Large intestine (tissue), 3 donors: ENCODE data around the gene SCFD1. TPM values are rescaled to one million over a fixed set of nuclear protein-coding genes. Genes with fewer than 3 reads are reported as not detected.
"Not testable (repeated sequence)": the region's sequence is repeated elsewhere in the genome, so short reads cannot be mapped to it uniquely, and the experiment has no call there.

ENCODE experiments used
- DNase-seq, 2 donors: peaks; one replicate each; pipeline versions ENCODE4 v3.0.0 to v3.0.0-alpha.2; 2013
- H3K27ac ChIP-seq: one replicate; pipeline ENCODE4 v1.5.1; 2013; ENCODE audit warnings: low read length
- H3K27me3 ChIP-seq: 2 replicates; pipeline ENCODE4 v1.6.1; 2013; ENCODE audit warnings: low read length; ENCODE audit not compliant: control insufficient read depth, insufficient read depth
- H3K36me3 ChIP-seq: 2 replicates; pipeline ENCODE4 v1.6.1; 2013; ENCODE audit warnings: low read length; ENCODE audit not compliant: control insufficient read depth, insufficient read depth
- H3K4me1 ChIP-seq: one replicate; pipeline ENCODE4 v1.6.1; 2013; ENCODE audit warnings: low read length; ENCODE audit not compliant: control insufficient read depth, insufficient read depth
- H3K4me3 ChIP-seq: one replicate; pipeline ENCODE4 v1.5.1; 2013; ENCODE audit warnings: low read length
- H3K9me3 ChIP-seq: one replicate; pipeline ENCODE4 v1.6.1; 2013; ENCODE audit warnings: mild to moderate bottlenecking, low read depth, low read length, moderate library complexity; ENCODE audit not compliant: control insufficient read depth
- WGBS: methylation state at CpG from one replicate; pipeline ENCODE4 v1.1.5; 2013; ENCODE audit warnings: low lambda C conversion rate; ENCODE audit not compliant: insufficient coverage; 5-methylcytosine and 5-hydroxymethylcytosine counted together
- polyA plus RNA-seq: library from polyadenylated mRNA; unstranded; fragments of 120-200 nt; gene quantifications from one replicate; pipeline ENCODE4 v1.2.1, GENCODE V29; 2013

SCFD1 gene
- polyA plus RNA-seq, 1 donor: 69.7 TPM

DNA sequence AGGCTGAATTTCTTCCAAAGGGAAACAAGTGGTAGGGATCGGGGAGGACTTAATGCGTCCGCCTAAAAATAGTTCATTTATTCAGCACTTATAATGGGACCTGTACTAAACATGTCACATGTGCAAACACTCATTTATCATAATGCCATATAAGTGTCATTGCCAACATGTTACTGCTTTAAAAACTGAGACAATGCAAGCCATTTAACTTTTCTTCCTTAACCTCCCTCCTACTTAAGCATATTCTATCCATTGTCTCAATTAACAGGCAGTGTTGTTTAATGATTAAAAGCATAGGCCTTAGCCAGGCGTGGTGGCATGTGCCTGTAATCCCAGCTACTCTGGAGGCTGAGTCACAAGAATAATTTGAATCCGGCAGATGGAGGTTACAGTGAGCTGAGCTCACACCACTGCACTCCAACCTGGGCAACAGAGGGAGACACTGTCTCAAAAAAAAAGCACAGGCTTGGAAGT, 13.5 kb upstream of the SCFD1 start:
- Histone ChIP-seq H3K4me1 (no peaks in the 10 kb centered on the region), H3K27me3 (no peaks in the 10 kb centered on the region), H3K9me3 (no peaks in the 10 kb centered on the region), H3K36me3 (peaks cover 7% of the 10 kb centered on the region), H3K4me3 (no peak overlapping the region), H3K27ac (no peak overlapping the region)
- peak; percentile 33 to 68 for DNase-seq
- WGBS: no CpG with 5 or more reads among the region's 5 CpGs

DNA sequence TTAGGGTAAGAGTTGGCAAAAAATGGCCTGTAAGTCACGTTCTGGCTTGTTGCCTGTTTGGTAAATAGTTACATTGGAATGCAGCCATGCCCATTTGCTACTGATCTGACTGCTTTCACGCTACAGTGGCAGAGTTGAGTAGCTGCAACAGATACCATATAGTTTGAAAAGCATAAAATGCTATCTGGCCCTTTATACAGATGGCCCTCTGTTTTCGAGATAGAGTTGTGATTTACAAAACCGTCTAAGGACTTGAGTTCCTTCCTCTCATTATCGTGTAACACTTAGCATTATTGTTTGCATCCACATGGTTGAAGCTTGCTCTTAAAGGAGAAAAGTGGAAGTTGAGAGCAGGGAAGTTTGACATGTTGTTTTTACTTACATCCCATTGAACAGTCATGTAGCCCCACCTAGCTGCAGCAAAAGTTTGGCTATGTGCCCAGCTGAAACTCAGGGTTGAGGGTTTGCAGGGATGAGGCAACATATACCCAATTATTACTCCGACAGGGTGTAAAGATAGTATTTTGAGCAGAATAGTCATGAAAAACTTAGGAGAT, 11.3 kb upstream of the SCFD1 start:
- WGBS: no CpG with 5 or more reads among the region's 6 CpGs
- H3K9me3 ChIP-seq: no peaks in the 10 kb centered on the region
- no peak overlapping the region for H3K27ac ChIP-seq
- peak; percentile 19 to 26 for DNase-seq
- H3K36me3 ChIP-seq: peaks cover 6% of the 10 kb centered on the region
- H3K27me3 ChIP-seq: no peaks in the 10 kb centered on the region
- H3K4me1 ChIP-seq: no peaks in the 10 kb centered on the region
- H3K4me3 ChIP-seq: no peak overlapping the region

DNA sequence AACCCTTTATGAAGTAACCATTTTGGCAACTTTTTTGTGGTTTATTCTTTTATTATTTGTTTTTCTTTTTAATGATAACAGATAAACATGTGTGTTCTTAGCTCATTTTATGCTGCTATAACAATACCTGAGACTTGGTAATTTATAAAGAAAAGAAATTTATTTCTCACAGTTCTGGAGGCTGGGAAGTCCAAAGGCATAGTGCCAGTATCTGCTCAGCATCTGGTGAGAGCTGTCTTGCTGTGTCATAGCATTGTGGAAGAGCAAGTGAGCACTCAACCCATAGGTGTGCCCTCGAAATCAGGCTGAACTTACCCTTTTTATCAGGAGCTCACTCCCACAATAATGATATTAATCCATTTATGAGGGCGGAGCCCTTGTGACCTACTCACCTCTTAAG, 8.0 kb upstream of the SCFD1 start:
- H3K27me3 ChIP-seq: no peaks in the 10 kb centered on the region
- no peak for DNase-seq
- peaks cover 6% of the 10 kb centered on the region for H3K36me3 ChIP-seq
- H3K27ac ChIP-seq: no peak overlapping the region
- H3K4me3 ChIP-seq: no peak overlapping the region
- H3K9me3 ChIP-seq: no peaks in the 10 kb centered on the region
- no CpG with 5 or more reads among the region's 2 CpGs for WGBS
- H3K4me1 ChIP-seq: no peaks in the 10 kb centered on the region

DNA sequence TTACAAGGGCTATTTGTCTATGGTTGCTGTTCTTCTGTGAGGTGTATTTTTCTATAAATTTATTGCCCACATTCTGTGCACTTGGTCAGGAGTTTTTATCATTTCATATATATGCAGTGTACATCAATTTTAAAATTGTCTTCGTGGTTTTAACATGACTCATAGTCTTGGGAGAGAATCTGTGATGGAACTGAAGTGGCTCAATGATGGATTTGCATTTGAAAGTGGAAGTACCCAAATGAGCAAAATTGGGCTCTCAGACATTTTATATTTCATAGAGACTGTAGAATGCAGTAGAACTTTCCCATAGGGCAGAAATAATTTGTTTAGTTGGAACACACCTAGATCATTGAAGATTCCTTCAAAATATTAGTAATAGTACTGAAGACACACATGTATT, 1.9 kb upstream of the SCFD1 start:
- H3K4me3 ChIP-seq: no peak overlapping the region
- H3K27ac ChIP-seq: no peak overlapping the region
- H3K4me1 ChIP-seq: no peaks in the 10 kb centered on the region
- no peaks in the 10 kb centered on the region for H3K27me3 ChIP-seq
- no peak for DNase-seq
- WGBS: 100% methylated on average over 1 of the region's 1 CpG
- no peaks in the 10 kb centered on the region for H3K9me3 ChIP-seq
- peaks cover 2% of the 10 kb centered on the region for H3K36me3 ChIP-seq

DNA sequence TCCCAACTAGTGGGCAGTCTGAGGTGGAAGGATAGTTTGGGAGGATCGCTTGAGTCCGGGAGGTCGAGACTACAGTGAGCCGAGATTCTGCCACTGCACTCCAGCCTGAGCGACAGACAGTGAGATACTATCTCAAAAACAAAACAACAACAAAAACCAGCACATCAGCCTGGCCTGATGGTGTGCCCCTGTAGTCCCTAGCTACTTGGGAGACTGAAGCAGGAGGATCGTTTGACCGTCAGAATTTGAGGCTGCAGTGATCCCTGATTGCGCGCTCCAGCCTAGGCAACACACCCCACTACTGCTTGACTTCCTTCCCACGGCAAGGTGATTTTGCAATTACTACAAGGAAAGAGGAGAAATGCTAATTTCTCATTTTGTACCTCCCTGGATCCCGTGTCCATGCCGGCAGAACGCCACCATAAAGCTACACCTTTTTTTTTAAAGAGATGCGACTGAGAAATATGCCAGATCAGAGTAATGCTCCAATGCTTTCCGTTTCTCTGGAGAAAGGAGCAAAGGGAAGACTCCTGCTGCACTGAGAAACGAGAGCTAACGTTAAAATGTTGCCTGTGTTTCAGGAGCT, 672 bp upstream of the SCFD1 start:
- Histone ChIP-seq H3K36me3 (no peaks in the 10 kb centered on the region), H3K27me3 (no peaks in the 10 kb centered on the region), H3K9me3 (no peaks in the 10 kb centered on the region), H3K4me1 (no peaks in the 10 kb centered on the region), H3K27ac (peak overlapping the region; percentile 95), H3K4me3 (peak overlapping the region; percentile 92)
- DNase-seq: peak in 1 of 2 donors; percentile 12
- no CpG with 5 or more reads among the region's 17 CpGs for WGBS

DNA sequence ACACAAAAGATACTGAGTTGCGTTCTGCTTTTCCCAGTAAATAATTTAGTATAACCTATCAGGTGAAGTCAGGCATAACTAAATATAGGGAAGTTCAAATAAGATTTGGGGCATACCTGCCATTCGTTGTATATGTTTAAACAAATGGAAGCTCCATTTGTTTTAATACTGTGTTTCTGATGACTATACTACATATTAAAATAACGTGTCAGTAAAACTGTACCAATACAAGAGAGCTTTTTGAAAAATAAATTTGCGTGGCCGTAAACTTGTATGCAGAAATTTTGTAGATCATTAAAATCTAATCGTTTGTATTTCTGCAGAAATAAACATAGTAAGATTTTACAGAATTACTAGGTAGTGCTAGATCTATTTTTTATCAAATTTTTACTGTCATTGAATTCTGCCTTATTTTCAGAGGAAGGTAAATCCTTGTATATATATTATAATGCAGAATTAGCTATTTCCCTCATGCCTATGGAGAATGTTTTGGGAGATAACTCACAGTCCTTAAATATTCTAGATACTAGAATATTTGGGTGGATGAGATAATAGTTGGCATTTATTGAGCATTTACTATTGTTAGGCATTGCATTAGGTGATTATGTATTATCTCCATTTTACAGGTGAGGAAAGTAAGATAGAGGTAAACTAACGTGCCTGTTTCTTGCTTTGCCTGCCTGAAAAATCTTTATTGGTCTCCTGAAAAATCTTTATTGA, 1.5 kb downstream of the SCFD1 start:
- H3K36me3 ChIP-seq: no peaks in the 10 kb centered on the region
- DNase-seq: no peak
- peak overlapping the region; percentile 92 for H3K4me3 ChIP-seq
- 87% methylated on average over 5 of the region's 7 CpGs for WGBS
- no peaks in the 10 kb centered on the region for H3K9me3 ChIP-seq
- H3K4me1 ChIP-seq: no peaks in the 10 kb centered on the region
- no peaks in the 10 kb centered on the region for H3K27me3 ChIP-seq
- no peak overlapping the region for H3K27ac ChIP-seq

DNA sequence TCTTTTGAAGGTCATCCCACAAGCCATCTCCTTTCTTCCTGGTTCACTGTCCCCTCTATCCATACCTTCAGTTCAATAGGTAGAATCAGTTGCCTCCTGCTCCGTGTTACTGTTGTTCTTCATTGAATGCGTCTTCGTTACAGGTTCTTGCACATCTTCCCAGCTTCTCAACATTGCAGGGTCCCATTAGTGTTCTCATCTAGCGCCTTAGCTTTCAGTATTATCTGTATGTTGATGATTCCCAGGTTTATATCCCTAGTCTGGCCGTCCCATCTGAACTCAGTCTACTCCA, 2.0 kb downstream of the SCFD1 start:
- 100% methylated on average over 1 of the region's 5 CpGs for WGBS
- H3K27ac ChIP-seq: no peak overlapping the region
- DNase-seq: no peak
- H3K36me3 ChIP-seq: no peaks in the 10 kb centered on the region
- no peaks in the 10 kb centered on the region for H3K27me3 ChIP-seq
- no peak overlapping the region for H3K4me3 ChIP-seq
- no peaks in the 10 kb centered on the region for H3K4me1 ChIP-seq
- no peaks in the 10 kb centered on the region for H3K9me3 ChIP-seq

DNA sequence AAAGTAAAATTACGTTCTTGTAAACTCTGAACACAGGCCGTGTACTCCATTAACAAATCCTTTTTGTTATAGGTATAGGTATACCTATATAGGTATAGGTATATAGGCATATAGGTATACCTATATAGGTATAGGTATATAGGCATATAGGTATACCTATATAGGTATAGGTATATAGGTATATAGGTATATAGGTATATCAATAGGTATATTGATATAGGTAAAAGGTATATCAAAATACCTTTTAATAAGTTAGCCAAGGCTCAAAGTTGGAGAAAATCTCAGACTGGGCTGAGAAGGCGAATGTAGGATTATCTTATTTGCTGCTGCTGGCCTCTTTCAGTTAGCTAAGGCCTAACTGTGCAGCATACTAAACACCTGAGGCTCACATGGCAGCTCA, 3.4 kb downstream of the SCFD1 start:
- DNase-seq: no peak
- H3K36me3 ChIP-seq: no peaks in the 10 kb centered on the region
- H3K9me3 ChIP-seq: no peaks in the 10 kb centered on the region
- H3K27ac ChIP-seq: no peak overlapping the region
- H3K27me3 ChIP-seq: no peaks in the 10 kb centered on the region
- no CpG with 5 or more reads among the region's 3 CpGs for WGBS
- H3K4me1 ChIP-seq: no peaks in the 10 kb centered on the region
- no peak overlapping the region for H3K4me3 ChIP-seq

DNA sequence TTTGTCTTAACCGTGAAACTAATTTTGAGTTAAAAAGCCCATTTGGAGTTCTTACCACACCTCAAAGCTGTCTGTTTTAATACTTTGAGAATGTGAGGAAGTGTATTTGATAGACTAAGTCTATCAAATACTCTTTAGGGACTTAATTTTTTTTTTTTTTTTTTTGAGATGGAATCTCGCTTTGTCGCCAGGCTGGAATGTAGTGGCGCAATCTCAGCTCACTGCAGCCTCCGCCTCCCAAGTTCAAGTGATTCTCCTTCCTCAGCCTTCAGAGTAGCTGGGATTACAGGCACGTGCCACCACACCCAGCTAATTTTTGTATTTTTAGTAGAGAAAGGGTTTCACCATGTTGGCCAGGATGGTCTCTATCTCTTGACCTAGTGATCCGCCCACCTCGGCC, 7.3 kb downstream of the SCFD1 start:
- 100% methylated on average over 1 of the region's 8 CpGs for WGBS

DNA sequence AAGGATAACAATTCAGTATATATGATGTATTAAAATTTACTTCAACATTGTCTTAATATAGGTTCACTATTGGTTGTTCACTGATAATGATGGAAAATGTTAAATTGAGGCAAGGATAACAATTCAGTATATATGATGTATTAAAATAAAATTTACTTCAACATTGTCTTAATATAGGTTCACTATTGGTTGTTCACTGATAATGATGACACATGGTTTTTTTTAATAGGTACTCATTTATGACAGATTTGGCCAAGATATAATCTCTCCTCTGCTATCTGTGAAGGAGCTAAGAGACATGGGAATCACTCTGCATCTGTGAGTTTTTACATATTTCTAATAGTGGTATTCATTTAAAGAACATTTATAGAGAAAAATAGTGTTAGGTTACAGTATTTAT, 8.1 kb downstream of the SCFD1 start:
- no peak for DNase-seq
- H3K4me3 ChIP-seq: no peak overlapping the region
- no peaks in the 10 kb centered on the region for H3K9me3 ChIP-seq
- H3K27me3 ChIP-seq: no peaks in the 10 kb centered on the region
- peaks cover 25% of the 10 kb centered on the region for H3K36me3 ChIP-seq
- H3K27ac ChIP-seq: no peak overlapping the region
- H3K4me1 ChIP-seq: no peaks in the 10 kb centered on the region

More for the DNA sequence above, 7.3 kb downstream of the SCFD1 start:
- H3K4me1 ChIP-seq, H3K9me3 ChIP-seq, H3K4me3 ChIP-seq, H3K27ac ChIP-seq, H3K27me3 ChIP-seq, DNase-seq: not testable (repeated sequence)
- H3K36me3 ChIP-seq: peaks cover 17% of the 10 kb centered on the region

DNA sequence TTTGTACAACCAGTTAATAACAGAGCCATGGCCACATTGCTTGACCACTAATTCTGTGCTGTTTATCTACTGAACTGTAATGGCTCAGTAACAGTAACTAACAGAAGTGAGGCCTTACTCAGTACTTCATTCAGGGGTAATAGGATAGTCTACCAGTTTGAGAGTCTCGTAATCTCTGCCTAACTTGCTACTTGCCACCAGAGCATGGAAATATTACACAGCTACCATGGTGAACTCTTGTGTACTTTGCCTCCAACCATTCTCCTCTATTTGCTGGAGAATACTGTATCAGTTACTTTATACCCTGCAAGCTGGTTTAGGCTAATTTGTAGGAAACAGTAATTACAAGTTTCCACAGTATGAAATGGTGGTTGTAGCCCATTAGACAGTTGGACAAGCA, 10.6 kb downstream of the SCFD1 start:
- no peak overlapping the region for H3K27ac ChIP-seq
- H3K4me1 ChIP-seq: no peaks in the 10 kb centered on the region
- no peaks in the 10 kb centered on the region for H3K27me3 ChIP-seq
- no CpG with 5 or more reads among the region's 1 CpG for WGBS
- no peaks in the 10 kb centered on the region for H3K9me3 ChIP-seq
- no peak overlapping the region for H3K4me3 ChIP-seq
- DNase-seq: no peak
- H3K36me3 ChIP-seq: peaks cover 36% of the 10 kb centered on the region
